GM19025 (cell line): ENCODE results near the gene ACTMAP.
"Not testable (repeated sequence)": the region's sequence is repeated elsewhere in the genome, so short reads cannot be mapped to it uniquely, and the experiment has no call there.

Experiments used
- ATAC-seq: cut with Tn5 transposase; IDR thresholded peaks from one replicate; pipeline ENCODE4 v1.9.1; 2021; ENCODE audit warnings: mild to moderate bottlenecking, low read depth, moderate library complexity; ENCODE audit not compliant: unreplicated experiment

The ACTMAP gene

DNA sequence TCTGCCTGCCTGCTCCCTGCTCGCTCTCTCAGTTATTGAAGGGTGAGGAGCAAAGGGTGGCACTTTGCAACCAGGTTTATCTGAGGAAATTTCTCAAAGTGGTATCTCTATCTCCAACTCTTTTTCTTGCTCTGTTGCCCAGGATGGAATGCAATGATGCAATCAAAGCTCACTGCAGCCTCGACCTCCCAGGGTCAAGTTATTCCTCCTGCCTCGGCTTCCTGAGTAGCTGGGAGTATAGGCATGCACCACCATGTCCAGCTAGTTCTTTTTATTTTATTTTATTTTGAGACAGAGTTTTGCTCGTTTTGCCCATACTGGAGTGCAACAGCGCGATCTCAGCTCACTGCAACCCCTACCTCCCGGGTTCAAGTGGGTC is 4.9 kb downstream of the ACTMAP start:
- no peak for ATAC-seq

DNA sequence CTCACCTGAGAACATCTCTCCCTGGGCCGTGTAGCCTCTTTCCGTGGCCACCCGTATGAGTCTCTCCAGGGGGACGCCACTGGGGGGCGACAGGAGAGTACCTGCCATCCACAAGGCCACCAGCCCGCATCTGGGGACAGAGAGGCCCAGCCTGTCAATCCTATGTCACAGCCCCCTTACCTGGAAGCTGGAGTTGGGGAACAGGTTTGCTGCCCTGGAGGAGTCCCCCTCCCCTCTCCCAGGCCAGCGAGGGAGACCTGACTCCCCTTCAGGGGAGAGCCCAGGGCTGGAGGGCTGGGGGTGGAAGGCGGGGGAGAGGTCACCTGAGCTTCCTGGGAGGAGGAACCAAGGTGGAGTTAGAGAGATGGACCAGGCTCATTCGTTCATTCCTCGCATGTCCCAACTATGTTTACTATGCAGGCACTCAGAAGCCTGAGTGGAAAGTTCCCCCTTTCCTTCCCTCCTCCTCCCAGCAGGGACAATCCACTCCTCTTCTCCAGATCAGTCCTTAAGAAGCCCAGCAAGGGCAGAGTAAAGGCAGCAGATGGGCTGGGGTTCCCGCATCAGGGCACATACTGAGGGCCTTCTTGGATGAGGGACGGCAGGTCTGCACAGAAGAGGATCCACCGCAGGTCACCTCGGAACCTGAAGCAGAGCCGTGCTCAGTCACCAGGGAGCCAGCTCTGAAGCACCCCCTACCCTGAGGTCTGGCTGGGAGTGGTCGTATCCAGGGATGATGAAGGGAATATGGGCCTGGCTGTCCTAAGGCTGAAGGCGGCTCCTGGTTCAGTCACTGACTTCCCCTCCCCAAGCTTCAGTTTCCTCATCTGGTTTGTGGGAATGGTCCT is 5.5 kb downstream of the ACTMAP start:
- no peak for ATAC-seq

DNA sequence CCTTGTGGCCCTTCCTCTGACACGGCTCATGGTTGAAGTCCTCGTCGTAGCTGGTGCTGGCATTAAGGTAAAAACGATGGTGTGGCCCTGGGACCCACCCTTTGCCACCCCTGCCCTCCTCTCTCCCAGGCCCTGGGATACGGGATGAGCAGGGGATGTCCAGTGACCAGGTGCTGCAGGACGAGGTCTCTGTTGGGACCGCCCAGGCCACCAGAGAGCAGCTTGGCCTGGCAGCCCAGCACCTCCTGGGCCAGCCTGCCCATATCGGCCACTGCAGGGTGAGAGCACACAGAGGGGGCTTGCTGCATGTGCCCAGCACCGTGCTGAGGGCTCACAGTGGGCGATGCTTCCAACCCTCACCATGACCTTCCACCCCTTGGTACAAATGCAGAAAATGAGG is 6.4 kb downstream of the ACTMAP start:
- no peak for ATAC-seq

DNA sequence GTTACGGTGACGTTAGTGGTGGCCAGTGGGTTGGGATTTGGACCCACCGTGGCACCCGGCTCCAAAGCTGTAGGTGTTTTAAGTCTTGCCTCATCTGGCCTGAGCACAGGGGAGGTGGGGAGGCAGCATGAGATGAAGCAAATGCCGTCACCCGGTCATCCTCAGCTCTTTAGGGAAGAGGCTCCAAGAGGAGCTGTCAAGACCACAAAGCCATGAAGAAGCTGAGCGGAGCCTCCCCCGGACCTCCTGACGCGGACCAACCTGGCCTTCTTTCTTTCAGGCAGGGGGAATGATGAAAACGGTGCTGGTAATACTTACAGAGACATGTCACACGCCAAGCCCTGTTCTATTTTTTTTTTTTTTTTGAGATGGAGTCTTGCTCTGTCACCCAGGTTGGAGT is 7.4 kb downstream of the ACTMAP start:
- ATAC-seq = no peak

DNA sequence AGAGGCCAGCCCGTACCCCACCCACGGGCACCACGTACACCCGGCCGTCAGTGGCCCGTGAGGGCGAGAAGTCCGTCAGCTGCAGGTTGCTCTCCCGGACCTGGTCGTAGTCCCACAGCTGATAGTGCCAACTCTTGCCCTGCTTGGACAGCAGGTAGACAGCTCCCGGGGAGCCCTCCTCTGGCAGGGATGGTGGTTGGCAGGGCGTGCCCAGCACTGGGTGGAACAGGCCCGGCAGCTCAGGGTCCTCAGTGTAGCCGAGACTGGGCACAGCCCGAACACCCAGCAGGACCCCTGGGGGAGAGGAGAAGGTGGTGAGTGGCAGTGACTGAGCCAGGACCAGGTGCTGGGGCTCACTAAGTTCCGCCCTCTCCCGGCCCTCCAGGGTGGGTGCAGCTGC is 7.8 kb downstream of the ACTMAP start:
- no peak for ATAC-seq

DNA sequence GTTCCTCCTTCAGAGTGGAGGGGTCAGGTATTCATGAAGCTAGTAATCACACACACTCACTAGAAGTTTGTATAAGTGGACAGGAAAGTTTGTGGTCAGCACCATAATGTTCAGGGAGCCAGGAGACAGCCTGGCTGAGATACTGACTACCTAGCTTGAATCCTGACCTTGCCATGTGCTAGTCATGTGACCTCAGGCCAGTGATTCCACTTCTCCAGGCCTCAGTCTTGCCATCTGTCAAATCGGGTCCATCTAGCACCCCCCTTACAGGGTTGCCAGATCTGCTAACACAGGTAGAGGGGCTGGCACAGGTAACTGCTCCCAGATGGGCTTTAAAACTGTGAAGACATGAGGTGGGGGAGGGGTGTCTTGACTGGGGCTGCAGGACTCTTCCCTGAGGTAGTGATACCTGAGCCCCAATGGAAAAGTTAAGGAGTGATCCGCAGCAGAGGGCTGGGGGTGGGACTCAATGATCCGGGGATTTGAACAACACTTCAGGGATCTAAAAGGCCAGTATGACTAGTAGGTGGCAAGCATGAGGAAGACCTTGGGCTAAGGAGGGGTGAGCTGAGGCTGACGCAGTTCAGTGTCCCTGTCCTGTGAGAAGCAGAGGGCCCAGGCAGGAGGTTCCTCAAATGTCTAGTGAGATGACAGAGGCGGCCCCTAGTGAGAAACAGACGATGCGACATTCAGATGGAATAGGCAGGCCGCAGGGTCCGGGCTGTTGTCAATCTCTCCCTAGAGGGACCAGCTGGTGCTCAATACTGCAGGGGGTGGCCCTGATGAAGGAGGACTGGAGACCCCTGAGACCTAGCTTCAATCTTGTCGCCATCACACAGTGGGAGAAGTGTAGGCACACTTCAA is 8.5 kb downstream of the ACTMAP start:
- ATAC-seq = no peak

DNA sequence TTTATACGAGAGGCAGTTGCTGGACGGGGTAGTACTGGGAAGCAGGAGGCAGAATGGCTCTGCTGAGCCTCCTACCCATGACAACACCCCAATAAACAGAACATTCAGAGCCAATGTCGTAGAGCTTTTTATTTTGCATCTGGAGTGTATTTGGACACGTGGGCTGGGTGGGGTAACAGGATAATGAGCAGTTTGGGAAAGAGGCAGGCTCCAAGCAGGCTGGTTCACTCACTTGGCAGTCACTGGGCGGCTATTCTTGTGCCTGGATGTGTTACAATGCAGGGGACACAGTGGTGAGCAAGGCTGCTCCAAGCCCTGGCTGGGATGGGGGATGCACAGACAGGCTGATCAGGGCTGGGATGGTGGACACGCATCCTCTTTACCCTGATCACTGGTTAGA is 9.5 kb downstream of the ACTMAP start:
- ATAC-seq = no peak

DNA sequence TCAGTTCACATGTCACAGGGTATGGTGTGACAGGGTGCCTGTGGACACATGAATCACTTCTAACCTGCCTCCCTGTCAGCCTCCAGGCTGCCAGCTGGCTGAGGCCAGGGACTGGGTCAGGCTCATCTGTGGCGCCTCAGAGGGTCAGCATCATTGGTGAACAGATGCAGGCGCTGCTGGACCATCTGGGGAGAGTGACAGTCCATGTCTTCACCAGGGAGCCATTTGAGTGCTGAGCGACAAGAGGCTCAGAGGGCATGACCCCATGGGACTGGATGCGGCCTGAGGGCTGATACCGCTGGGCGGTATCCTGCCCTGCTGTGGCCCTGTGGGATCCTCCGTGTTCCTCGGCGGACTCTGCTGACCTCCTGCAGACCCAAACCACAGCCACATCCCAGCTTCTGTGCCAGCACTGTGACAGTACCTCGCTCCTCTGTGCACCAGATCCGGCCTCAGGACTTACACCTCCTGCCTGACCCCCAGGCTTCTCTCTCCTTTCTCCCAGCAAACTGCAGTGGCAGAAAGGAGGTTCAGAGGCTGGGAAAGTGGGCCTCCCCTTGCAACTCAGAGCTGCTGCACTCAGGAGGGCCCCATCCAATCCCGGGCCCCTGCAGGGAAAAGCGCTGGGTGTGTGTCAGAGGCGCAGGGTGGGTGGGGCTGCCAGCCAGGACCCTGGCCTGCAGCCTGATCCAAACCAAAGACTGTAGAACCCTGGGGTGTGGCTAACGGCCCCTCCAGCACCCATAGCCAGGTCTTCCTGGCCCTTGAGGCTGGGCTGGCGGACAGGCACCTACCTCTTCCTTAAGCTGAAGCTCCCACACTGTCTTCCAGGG is 10.2 kb downstream of the ACTMAP start:
- no peak for ATAC-seq

DNA sequence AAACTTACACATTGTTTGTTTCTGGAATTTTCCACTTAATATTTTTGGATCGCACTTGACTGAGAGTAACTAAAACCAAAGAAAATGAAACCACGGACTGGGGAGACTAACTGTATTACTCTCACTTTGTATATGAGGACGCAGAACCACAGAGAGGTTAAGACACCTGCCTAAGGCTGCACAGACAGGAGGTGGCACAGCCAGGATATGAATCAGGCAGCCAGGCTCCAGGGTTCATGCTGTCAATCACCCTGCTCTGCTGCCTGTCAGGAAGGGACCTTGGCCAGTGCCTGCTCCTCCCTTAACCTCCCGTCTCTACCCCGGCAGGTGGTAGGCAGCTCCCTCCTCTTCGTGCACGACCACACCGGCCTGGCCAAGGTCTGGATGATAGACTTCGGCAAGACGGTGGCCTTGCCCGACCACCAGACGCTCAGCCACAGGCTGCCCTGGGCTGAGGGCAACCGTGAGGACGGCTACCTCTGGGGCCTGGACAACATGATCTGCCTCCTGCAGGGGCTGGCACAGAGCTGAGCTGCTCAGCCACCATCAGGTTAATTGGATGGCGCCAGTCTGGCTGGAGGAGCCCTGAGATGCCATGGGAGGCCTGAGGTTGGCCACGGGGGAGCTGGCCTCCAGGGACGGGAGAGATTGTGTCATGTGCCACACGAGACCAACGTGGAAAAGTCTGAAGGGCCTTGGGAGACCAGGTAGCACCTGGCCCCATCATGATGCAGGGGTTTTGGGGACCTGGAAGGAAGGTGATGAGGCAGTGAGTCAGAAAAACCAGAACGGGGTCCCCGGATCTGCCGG is 11.0 kb downstream of the ACTMAP start:
- ATAC-seq = no peak

DNA sequence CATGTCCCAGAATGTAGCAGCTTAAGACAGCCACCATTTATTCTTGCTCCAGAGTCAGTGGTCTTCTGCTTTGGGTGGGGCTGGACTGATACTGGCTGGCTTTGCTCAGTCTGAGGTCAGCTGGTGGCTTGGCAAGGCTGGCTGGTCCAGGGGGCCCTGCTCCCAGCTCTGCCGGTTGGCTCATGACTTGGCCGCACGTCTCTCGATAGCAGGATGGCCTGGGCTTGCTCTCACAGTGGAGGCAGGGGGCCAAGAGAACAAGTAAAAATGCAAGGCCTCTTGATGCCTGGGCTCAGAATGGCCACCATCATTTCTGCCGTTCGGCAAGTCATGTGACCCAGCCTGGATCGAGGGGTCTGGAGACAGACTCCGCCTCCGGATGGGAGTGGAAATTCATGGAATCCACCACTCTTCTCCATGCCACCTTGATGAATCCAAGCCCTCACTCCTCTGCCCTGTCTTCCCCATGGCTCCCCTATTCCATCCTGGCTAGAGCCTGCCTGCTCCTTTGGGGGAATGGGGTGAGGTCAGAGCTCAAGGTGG is 13.1 kb downstream of the ACTMAP start:
- ATAC-seq = no peak

DNA sequence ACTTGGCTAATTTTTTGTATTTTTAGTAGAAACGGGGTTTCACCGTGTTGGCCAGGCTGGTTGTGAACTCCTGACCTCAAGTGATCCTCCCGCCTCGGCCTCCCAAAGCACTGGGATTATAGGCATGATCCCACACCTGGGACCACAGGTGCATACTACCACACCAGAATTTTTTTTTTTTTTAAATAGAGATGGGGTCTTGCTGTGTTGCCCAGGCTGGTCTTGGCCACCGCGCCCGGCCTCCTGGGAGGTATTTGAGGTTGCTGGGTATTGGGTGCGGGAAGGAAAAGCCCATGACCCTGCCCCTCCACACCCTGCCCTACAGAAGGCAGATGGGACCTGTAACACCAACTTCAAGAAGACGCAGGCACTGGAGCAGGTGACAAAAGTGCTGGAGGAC is 13.6 kb downstream of the ACTMAP start:
- no peak for ATAC-seq

DNA sequence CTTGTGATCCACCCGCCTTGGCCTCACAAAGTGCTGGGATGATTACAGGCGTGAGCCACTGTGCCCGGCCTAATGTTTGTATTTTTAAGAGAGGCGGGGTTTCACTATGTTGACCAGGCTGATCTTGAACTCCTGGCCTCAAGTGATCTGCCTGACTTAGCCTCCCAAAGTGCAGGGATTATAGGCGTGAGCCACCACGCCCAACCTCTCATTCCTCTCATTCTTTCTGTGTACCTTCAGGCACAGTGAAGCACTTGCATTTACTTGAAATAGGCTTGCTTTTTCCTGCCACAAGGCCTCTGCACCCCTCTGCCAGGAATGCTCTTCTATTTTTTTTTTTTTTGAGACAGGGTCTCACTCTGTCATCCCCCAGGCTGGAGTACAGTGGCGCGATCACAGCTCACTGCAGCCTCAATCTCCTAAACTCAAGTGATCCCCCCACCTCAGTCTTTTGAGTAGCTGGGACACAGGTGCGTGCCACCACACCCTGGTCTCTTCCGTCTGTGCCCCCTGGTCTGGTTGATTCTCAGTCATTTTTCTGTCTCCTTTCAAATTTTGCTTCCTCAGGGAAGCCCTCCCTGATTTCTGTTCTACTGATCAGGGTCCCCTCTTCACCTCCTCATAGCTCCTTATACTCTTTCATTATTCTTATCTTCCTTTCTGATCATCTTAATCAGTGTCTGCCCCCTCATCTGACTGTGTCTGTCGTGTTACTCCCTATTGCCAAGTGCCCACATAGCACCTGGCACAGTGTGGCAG is 15.1 kb downstream of the ACTMAP start:
- ATAC-seq = no peak

DNA sequence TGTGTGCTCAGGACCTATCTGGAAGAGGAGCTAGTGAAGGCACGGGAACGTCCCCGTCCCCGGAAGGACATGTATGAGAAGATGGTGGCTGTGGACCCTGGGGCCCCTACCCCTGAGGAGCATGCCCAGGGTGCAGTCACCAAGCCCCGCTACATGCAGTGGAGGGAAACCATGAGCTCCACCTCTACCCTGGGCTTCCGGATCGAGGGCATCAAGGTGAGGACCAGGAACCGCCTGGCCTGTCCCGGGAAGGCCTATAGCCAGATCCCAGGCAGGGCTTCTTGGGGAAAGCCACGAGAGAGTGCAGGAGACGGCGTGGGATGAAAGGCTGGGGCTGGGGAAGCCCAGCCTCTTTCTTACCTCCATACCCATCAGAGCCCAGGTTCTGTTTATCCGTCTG is 17.1 kb downstream of the ACTMAP start:
- no peak for ATAC-seq

DNA sequence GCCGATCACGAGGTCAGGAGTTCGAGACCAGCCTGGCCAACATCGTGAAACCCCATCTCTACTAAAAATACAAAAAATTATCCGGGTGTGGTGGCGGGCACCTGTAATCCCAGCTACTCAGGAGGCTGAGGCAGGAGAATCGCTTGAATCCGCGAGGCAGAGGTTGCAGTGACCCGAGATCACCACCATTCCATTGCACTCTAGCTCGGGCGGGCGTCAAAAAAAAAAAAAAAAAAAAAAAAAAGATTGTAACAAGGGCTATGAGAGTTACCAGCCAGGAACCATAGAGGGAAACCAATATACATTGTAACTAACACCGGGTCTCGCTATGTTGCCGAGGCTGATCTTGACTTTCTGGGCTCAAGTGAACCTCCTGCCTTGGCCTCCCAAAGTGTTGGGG is 18.0 kb downstream of the ACTMAP start:
- ATAC-seq = not testable (repeated sequence)

DNA sequence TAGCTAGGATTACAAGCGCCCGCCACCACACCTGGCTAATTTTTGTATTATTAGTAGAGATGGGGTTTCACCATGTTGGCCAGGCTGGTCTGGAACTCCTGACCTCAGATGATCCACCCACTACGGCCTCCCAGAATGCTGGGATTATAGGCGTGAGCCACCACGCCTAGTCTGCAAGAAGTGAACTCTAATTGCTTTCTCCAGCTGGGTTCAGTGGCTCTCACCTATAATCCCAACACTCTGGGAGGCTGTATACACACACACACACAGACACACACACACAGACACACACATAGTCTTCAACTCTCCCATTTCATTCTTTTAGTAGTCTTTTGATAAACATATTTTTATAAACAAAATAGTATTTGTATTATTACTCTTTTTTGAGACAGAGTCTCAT is 20.2 kb downstream of the ACTMAP start:
- ATAC-seq = not testable (repeated sequence)

DNA sequence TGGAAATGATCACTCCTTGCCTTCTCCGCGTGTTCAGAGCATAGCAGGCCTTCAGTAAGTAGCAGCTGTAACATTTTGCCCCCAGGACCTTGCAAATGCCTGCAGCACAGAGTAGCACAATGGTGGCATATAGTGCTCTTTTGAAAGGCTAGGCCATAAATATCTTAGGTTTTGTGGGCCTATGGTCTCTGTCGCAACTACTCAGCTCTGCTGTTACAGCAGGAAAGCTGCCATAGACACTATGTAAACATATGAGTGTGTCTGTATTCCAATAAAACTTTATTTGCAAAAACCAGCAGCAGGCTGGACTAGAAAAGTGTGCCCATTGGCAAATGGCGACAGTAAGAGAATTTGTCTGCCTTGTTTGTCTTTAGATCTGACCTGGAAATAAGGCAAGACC is 24.0 kb downstream of the ACTMAP start:
- ATAC-seq = no peak

DNA sequence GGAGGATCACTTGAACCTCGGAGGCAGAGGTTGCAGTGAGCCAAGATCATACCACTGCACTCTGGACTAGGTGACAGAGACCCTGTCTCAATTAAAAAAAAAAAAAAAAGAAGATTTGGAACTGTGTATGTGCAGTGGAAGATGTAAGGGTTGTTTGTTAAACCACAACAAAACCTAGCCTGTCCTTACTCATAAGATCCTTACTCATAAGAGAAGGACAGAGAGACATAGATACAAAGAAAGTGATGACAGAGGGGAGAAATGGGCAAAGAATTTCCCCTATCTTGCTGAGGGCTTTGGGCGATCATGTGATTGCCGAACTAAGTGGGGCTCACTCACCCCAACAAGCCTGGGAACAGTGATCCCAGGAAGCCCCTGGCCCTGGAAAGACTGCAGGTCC is 25.4 kb downstream of the ACTMAP start:
- ATAC-seq = no peak

DNA sequence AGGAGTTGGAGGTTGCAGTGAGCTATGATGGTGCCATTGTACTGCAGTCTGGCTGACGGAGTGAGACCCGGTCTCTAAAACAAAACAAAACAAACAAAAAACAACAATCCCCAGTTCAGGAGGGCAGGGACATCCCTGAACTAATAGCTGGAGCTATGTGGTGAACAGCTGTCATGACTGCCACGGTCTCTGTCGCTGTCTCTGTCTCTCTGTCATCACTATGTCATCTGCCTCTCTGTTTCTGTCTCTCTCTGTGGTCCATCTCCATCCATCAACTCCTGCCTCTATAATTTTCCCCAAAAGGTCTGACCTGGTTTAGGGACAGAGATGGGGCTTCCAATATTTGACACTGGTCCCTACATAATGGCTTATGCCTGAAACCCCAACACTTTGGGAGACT is 26.0 kb downstream of the ACTMAP start:
- ATAC-seq = no peak

DNA sequence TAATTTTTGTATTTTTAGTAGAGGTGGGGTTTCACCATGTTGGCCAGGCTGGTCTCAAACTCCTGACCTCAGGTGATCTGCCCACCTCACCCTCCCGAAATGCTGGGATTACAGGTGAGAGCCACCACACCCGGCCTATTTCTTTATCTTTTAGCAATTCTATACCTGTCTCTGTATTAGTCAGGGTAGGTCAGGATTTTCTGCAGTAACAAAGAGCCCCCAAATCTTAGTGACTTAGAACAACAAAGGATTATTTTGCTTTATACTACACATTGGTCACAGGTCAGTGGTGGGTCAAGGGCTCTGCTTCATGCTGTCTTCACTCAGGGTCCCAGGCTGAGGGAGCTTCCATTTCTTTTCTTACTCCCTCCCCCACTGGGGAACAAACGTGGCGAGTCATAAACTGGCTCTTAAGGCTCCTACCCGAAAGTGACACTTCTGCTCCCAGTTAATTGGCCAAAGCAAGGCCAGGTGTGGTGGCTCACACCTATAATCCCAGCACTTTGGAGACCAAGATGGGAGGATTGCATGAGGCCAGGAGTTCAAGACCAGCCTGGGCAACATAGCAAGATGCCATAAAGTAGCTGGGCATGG is 26.5 kb downstream of the ACTMAP start:
- ATAC-seq = no peak
